Stimulated activated CD4-positive, alpha-beta T cell treated with anti-CD3 and anti-CD28 coated beads, TNF-alpha, amount 100 ng/mL, for 24 hours (primary cell): Measurements from ENCODE around the gene MED12L.

ENCODE experiments used
- DNase-seq, 3 experiments: peaks; one replicate each; pipeline ENCODE4 v3.0.0-alpha.2; 2020; ENCODE audit warnings: low read depth in 3 of 3

The MED12L gene

GRCh38 chr3:151133917-151134450 lies 48.5 kb downstream of the MED12L start:
- no peak for DNase-seq

- DNase-seq, result peak in 2 of 3 experiments; percentile 12 to 14
Measured at GRCh38 chr3:151135541-151136337, 50.3 kb downstream of the MED12L start.

- DNase-seq, result no peak
Measured at GRCh38 chr3:151142929-151143328, 57.5 kb downstream of the MED12L start.

- no peak for DNase-seq
Measured at GRCh38 chr3:151144016-151144415, 58.6 kb downstream of the MED12L start.

GRCh38 chr3:151144760-151145159 lies 59.3 kb downstream of the MED12L start:
- no peak for DNase-seq

GRCh38 chr3:151145713-151146070 lies 60.2 kb downstream of the MED12L start:
- DNase-seq, result no peak

GRCh38 chr3:151146071-151146730 lies 60.7 kb downstream of the MED12L start:
- peak; percentile 9 to 46 (median 19) for DNase-seq

GRCh38 chr3:151146731-151147091 lies 61.2 kb downstream of the MED12L start:
- DNase-seq, result no peak

- no peak for DNase-seq
Measured at GRCh38 chr3:151147299-151147698, 61.8 kb downstream of the MED12L start.

GRCh38 chr3:151152455-151153079 lies 67.1 kb downstream of the MED12L start:
- no peak for DNase-seq

GRCh38 chr3:151154566-151154965 lies 69.1 kb downstream of the MED12L start:
- DNase-seq, result no peak

- DNase-seq, result no peak
Measured at GRCh38 chr3:151155409-151156128, 70.1 kb downstream of the MED12L start.

GRCh38 chr3:151156618-151157216 lies 71.3 kb downstream of the MED12L start:
- DNase-seq, result no peak

GRCh38 chr3:151159806-151160205 lies 74.3 kb downstream of the MED12L start:
- DNase-seq, result no peak

GRCh38 chr3:151165226-151165625 lies 79.8 kb downstream of the MED12L start:
- no peak for DNase-seq

- DNase-seq, result no peak
Measured at GRCh38 chr3:151166161-151166560, 80.7 kb downstream of the MED12L start.

- DNase-seq, result peak; percentile 66 to 81 (median 76)
Measured at GRCh38 chr3:151168269-151169094, 83.0 kb downstream of the MED12L start.

GRCh38 chr3:151169262-151169947 lies 83.9 kb downstream of the MED12L start:
- no peak for DNase-seq

GRCh38 chr3:151169948-151170679 lies 84.7 kb downstream of the MED12L start:
- DNase-seq, result peak in 2 of 3 experiments; percentile 11 to 54
